HG02588 (cell line): Measurements from ENCODE around the gene INPP5A.

Experiments
- ATAC-seq: cut with Tn5 transposase; IDR thresholded peaks from one replicate; pipeline ENCODE4 v1.9.1; 2021; ENCODE audit warnings: mild to moderate bottlenecking, moderate library complexity; ENCODE audit not compliant: unreplicated experiment

INPP5A gene

GRCh38 chr10:132607961-132608495, 70.4 kb downstream of the INPP5A start:
- ATAC-seq, result no peak

- no peak for ATAC-seq
Measured at GRCh38 chr10:132608511-132609195, 71.1 kb downstream of the INPP5A start.

- ATAC-seq, result no peak
Measured at GRCh38 chr10:132609211-132609610, 71.6 kb downstream of the INPP5A start.

GRCh38 chr10:132610071-132610701, 72.6 kb downstream of the INPP5A start:
- no peak for ATAC-seq

- no peak for ATAC-seq
Measured at GRCh38 chr10:132611026-132611910, 73.7 kb downstream of the INPP5A start.

GRCh38 chr10:132611986-132612385, 74.4 kb downstream of the INPP5A start:
- no peak for ATAC-seq

GRCh38 chr10:132612571-132613504, 75.3 kb downstream of the INPP5A start:
- ATAC-seq, result no peak

GRCh38 chr10:132613566-132614348, 76.2 kb downstream of the INPP5A start:
- no peak for ATAC-seq

GRCh38 chr10:132614431-132615340, 77.1 kb downstream of the INPP5A start:
- ATAC-seq, result no peak

GRCh38 chr10:132615341-132616169, 78.0 kb downstream of the INPP5A start:
- ATAC-seq, result no peak

GRCh38 chr10:132616170-132616995, 78.8 kb downstream of the INPP5A start:
- no peak for ATAC-seq

GRCh38 chr10:132616996-132617736, 79.6 kb downstream of the INPP5A start:
- ATAC-seq, result no peak

GRCh38 chr10:132617737-132618052, 80.1 kb downstream of the INPP5A start:
- no peak for ATAC-seq

- no peak for ATAC-seq
Measured at GRCh38 chr10:132618158-132618919, 80.8 kb downstream of the INPP5A start.

GRCh38 chr10:132619927-132620326, 82.3 kb downstream of the INPP5A start:
- ATAC-seq, result no peak
